NB4 (cell line): ENCODE data around the gene DNAJC13.

Experiments
- CTCF ChIP-seq: IDR thresholded peaks from one replicate; pipeline ENCODE4 v1.5.1; 2012; ENCODE audit warnings: low read depth, low read length
- POLR2A ChIP-seq: IDR thresholded peaks from 2 replicates; pipeline ENCODE4 v1.6.1; 2011; ENCODE audit warnings: mild to moderate bottlenecking; ENCODE audit not compliant: insufficient read length; ENCODE audit errors: extremely low read depth

DNA sequence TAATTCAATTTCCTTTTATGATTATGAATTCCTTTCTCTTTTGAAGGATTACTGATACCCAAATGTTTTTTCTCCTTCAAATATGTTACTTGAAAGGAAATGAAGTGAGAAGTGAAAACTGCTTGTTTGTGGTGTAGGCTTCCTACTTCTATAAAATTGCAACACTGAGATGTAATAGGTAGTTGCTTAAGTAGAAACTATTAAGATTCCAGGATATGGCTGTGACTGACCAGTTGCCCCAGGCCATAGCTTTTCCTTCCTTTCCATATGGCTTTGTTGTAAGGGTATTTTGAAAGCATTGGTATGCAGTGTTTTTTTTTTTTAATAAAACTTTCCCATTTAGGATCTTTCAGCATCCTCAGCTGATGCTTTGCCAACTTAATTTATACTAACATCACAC is 28.5 kb downstream of the DNAJC13 start:
- TF ChIP-seq CTCF: no peak
- no peak for TF ChIP-seq POLR2A
